Measurements from ENCODE around the gene DTYMK.

DNA sequence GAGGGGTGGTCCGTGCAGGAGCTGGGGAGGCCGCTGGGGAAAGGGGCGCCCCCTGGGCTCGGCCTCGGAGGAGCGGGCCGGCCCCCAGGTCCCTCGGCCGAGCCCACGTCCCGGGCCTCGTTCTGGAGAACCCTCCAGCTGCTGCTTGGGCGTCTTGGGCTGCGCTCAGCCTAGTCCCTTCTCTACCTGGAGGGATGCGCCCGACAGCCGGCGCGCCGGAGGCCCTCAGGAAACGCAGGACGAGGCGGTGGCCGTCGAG is 47.5 kb upstream of the DTYMK start:
- TF ChIP-seq EZH2phosphoT487 (IDR thresholded peaks at IDR 0.05; ENCODE audit: insufficient read depth, low read depth) (no peak), EZH2 (IDR thresholded peaks at IDR 0.05; ENCODE audit: insufficient read depth, poor library complexity, severe bottlenecking) (no peak)
